ENCODE results near the gene DEF6. TPM values are rescaled to one million over a fixed set of nuclear protein-coding genes. Genes with fewer than 3 reads are reported as not detected.
"Not testable (repeated sequence)": the region's sequence is repeated elsewhere in the genome, so short reads cannot be mapped to it uniquely, and the experiment has no call there.

The DEF6 gene
- total RNA-seq, 2 donors from 2014 or later = 82.3 to 105 TPM

DNA sequence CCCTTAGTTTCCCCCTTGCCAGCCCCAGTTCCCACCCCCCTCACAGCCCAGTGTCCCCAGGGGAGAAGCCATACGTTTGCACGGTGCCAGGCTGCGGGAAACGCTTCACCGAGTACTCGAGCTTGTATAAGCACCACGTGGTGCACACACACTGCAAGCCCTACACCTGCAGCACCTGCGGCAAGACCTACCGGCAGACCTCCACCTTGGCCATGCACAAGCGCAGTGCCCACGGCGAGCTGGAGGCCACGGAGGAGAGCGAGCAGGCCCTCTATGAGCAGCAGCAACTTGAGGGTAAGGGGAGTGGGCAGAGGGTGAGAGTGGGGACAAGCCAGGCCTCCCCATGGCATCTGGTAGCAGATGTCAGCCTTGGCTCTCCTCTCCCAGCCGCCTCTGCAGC, 5.1 kb upstream of the DEF6 start:
- Mint-ChIP-seq H3K36me3 (peaks cover 5% of the 10 kb centered on the region), H3K4me1 (ENCODE audit: low read depth in 2 of 2) (peaks cover 2 to 3% of the 10 kb centered on the region in 2 donors), H3K4me3 (no peak overlapping the region), H3K27me3 (no peaks in the 10 kb centered on the region), H3K27ac (no peak overlapping the region), H3K9me3 (no peaks in the 10 kb centered on the region)
- DNase-seq (ENCODE audit: low spot score) = no peak
- ATAC-seq = no peak

- Mint-ChIP-seq H3K36me3 (peaks cover 5% of the 10 kb centered on the region), H3K4me3 (no peak overlapping the region), H3K4me1 (ENCODE audit: low read depth in 2 of 2) (peaks cover 4 to 7% of the 10 kb centered on the region in 2 donors), H3K27me3 (no peaks in the 10 kb centered on the region), H3K27ac (no peak overlapping the region), H3K9me3 (no peaks in the 10 kb centered on the region)
- no peak for ATAC-seq
- DNase-seq (ENCODE audit: low spot score) = no peak
Observed at GRCh38 chr6:35293681-35294080, 3.9 kb upstream of the DEF6 start.

GRCh38 chr6:35294308-35294945, 3.2 kb upstream of the DEF6 start:
- H3K4me1 Mint-ChIP-seq (ENCODE audit: low read depth in 2 of 2) = peaks cover 11 to 14% of the 10 kb centered on the region in 2 donors
- H3K36me3 Mint-ChIP-seq = peaks cover 8% of the 10 kb centered on the region
- no peak for DNase-seq (ENCODE audit: low spot score)
- H3K4me3 Mint-ChIP-seq = no peak overlapping the region
- no peak overlapping the region for H3K27ac Mint-ChIP-seq
- no peak for ATAC-seq
- H3K27me3 Mint-ChIP-seq = no peaks in the 10 kb centered on the region
- H3K9me3 Mint-ChIP-seq = no peaks in the 10 kb centered on the region

DNA sequence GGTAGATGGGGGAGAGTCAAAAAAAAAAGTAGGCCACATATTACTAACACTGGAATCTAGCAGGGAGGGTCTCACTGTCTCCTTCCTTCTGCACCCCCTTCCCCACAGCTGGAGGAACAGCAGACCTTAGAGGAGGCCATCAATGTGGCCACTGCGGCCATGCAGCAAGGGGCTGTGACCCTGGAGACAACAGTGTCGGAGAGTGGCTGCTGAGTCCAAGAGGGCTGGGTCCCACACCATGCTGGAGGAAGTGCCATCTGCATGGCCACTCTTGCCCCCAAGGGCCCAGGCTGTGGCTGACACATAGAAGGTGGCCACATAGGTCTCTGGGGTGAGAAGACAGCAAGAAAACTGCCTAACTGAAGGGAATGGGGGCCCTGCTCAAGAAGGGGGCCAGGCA, 2.6 kb upstream of the DEF6 start:
- Mint-ChIP-seq H3K27me3 (no peaks in the 10 kb centered on the region), H3K27ac (no peak overlapping the region), H3K9me3 (no peaks in the 10 kb centered on the region), H3K36me3 (peaks cover 11% of the 10 kb centered on the region), H3K4me1 (ENCODE audit: low read depth in 2 of 2) (peaks cover 16 to 20% of the 10 kb centered on the region in 2 donors), H3K4me3 (no peak overlapping the region)
- DNase-seq (ENCODE audit: low spot score) (no peak), ATAC-seq (no peak)

- Mint-ChIP-seq H3K27me3 (no peaks in the 10 kb centered on the region), H3K36me3 (peaks cover 11% of the 10 kb centered on the region), H3K27ac (no peak overlapping the region), H3K4me1 (ENCODE audit: low read depth in 2 of 2) (peaks cover 23 to 27% of the 10 kb centered on the region in 2 donors), H3K9me3 (no peaks in the 10 kb centered on the region), H3K4me3 (no peak overlapping the region)
- ATAC-seq (no peak), DNase-seq (ENCODE audit: low spot score) (no peak)
Observed at GRCh38 chr6:35295521-35296315, 1.9 kb upstream of the DEF6 start.

DNA sequence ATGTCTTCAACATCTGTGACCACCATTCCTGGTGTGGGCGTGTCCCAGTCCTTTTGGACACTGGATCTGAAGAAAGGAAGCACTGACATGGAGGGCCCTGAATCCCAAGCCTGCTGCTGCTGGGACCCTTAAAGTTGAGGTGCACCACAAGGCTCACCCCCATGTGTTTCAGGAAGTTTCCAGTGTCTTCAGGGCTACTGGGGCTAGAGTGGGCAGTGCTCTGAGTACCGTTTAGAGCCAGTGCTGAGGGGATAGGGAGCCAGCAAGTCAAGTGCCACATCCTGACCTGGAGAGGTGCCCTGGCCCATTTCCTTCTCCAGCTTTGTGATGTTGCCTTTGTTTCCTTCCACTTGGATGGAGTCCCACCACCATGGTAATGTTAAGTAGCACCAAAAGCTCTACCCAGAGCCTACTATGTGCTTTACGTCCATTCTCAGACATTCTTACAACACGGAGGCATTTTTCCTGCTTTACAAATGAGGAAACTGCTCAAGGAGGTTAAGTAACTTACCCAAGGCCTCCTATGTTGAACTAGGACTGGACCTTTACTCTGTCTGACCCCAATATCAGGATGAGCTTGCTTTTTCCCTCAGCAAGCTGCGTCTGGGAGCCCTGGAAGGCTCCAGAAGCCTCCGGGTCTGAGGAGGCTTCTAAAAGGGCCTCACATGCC, 552 bp upstream of the DEF6 start:
- H3K27ac Mint-ChIP-seq = peak overlapping the region; percentile 89 to 91
- no peaks in the 10 kb centered on the region for H3K9me3 Mint-ChIP-seq
- ATAC-seq = no peak
- peaks cover 28 to 29% of the 10 kb centered on the region in 2 donors for H3K4me1 Mint-ChIP-seq (ENCODE audit: low read depth in 2 of 2)
- H3K27me3 Mint-ChIP-seq = no peaks in the 10 kb centered on the region
- H3K36me3 Mint-ChIP-seq = peaks cover 11% of the 10 kb centered on the region
- DNase-seq (ENCODE audit: low spot score) = no peak
- peak overlapping the region; percentile 93 for H3K4me3 Mint-ChIP-seq

DNA sequence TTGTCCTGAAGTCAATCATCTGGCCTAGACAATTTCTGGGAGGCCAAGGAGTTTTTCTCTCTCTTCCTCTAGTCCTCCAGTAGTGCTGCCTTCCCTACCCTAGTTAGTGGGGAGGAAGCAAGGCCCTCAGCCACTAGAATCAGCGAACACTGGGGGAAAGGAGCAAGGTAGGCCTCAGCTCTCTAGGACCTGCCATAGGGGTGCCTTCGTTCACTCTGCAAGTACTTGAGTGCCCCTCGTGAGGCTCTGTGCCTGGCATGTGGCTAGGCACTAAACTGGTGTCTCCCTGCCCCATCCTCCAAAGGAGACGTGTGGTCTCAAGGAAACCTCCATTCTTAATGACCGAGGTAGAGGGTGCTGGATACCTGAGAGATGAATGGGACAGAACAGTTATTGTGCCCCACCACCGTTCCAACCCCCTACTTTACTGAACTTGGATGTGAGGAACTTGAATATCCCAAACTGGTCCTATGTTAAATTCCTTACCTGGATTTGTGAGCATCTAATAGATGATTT, 1.1 kb downstream of the DEF6 start:
- Mint-ChIP-seq H3K4me1 (ENCODE audit: low read depth in 2 of 2) (peaks cover 44% of the 10 kb centered on the region in 2 donors), H3K4me3 (peak overlapping the region; percentile 93), H3K27ac (peak overlapping the region; percentile 89 to 91), H3K9me3 (no peaks in the 10 kb centered on the region), H3K27me3 (no peaks in the 10 kb centered on the region), H3K36me3 (peaks cover 17% of the 10 kb centered on the region)
- DNase-seq (ENCODE audit: low spot score) (no peak), ATAC-seq (no peak)

- Mint-ChIP-seq H3K4me3 (peak overlapping the region; percentile 93), H3K27ac (peak overlapping the region; percentile 89 to 91), H3K36me3 (peaks cover 19% of the 10 kb centered on the region), H3K9me3 (no peaks in the 10 kb centered on the region), H3K27me3 (no peaks in the 10 kb centered on the region), H3K4me1 (ENCODE audit: low read depth in 2 of 2) (peaks cover 53% of the 10 kb centered on the region in 2 donors)
- ATAC-seq (no peak), DNase-seq (ENCODE audit: low spot score) (no peak)
Observed at GRCh38 chr6:35299674-35300073, 2.1 kb downstream of the DEF6 start.

DNA sequence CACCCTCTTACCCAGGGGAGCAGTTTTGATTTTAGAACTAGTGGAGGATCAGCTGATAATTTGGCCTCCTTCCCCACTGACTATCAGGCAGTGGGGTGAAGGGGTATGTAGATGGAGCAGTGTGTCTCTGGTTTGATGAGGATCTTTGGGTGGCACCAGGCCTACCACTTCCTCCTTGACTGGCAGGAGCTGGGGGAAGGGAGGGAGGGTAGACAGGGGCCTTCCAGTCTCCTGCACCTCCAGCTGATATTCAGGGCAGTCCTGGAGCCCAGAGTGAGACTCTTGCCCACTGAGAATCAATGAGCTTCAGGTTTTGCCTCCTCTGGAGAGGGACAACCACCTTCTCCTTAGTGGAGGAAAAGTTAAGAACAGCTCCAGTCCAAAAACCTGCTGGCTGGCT, 3.2 kb downstream of the DEF6 start:
- H3K9me3 Mint-ChIP-seq = no peaks in the 10 kb centered on the region
- peak overlapping the region; percentile 89 to 91 for H3K27ac Mint-ChIP-seq
- peaks cover 19% of the 10 kb centered on the region for H3K36me3 Mint-ChIP-seq
- DNase-seq (ENCODE audit: low spot score) = no peak
- ATAC-seq = no peak
- H3K4me3 Mint-ChIP-seq = peak overlapping the region; percentile 93
- H3K27me3 Mint-ChIP-seq = no peaks in the 10 kb centered on the region
- H3K4me1 Mint-ChIP-seq (ENCODE audit: low read depth in 2 of 2) = peaks cover 53% of the 10 kb centered on the region in 2 donors

DNA sequence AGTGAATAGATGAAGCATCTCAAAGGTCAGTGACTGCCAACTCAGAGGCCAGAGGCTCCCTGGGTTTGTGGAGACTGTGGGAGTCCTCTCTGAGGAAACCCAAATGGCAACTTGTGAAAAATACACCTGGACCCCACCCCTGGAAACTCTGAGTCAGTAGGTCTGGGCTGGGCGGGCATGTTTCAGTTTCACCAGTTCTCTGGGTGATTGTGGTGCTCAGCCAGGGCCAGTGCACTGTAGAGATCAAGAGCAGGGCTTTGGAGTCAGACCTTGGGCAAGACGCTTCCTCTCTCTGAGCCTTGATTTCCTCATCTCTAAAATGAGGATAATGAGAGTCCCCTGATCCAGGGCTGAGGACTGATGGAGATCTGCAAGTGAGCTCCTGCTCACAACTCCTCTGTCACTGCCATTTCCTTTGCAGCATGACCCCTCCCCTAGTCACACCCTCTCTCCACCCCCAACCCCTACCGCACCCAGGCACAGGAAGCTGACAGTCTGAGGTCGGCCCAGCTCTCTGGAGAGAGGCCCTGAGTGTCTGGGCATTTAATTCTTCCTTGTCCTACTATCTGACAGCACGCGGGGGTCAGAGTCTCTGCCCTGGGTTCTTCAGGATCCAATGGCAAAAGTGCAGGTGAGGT, 5.1 kb downstream of the DEF6 start:
- DNase-seq (ENCODE audit: low spot score) (peak; percentile 89), ATAC-seq (peak; percentile 94)
- Mint-ChIP-seq H3K27ac (peak overlapping the region; percentile 89 to 91), H3K9me3 (no peaks in the 10 kb centered on the region), H3K27me3 (no peaks in the 10 kb centered on the region), H3K36me3 (peaks cover 19% of the 10 kb centered on the region), H3K4me3 (peak overlapping the region; percentile 91), H3K4me1 (ENCODE audit: low read depth in 2 of 2) (peaks cover 56 to 61% of the 10 kb centered on the region in 2 donors)

DNA sequence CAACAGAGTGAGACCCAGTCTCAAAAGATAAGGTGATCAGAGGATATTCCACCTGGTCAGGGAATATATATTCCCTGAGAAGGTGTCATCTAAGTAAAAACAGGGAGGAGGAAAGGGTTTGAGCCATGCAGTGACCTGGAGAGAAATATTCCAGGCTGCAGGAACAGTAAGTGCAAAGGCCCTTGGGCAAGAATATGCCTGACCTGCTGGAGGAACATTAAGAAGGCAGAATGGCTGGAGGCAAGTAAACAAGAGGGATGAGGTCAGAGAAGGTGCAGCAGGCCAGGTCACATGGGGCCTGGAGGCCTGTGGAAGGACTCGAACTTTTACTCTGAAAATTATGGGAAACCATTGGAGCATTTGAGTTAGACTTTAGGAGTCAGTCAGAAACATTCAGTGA, 6.7 kb downstream of the DEF6 start:
- H3K4me1 Mint-ChIP-seq (ENCODE audit: low read depth in 2 of 2) = peaks cover 57 to 63% of the 10 kb centered on the region in 2 donors
- ATAC-seq (no peak), DNase-seq (ENCODE audit: low spot score) (no peak)
- peak overlapping the region; percentile 89 to 91 for H3K27ac Mint-ChIP-seq
- no peaks in the 10 kb centered on the region for H3K9me3 Mint-ChIP-seq
- H3K4me3 Mint-ChIP-seq = peak overlapping the region; percentile 91
- peaks cover 18% of the 10 kb centered on the region for H3K36me3 Mint-ChIP-seq
- H3K27me3 Mint-ChIP-seq = no peaks in the 10 kb centered on the region

- DNase-seq (ENCODE audit: low spot score) (no peak), ATAC-seq (no peak)
- Mint-ChIP-seq H3K4me1 (ENCODE audit: low read depth in 2 of 2) (peaks cover 57 to 65% of the 10 kb centered on the region in 2 donors), H3K27me3 (no peaks in the 10 kb centered on the region), H3K4me3 (no peak overlapping the region), H3K27ac (no peak overlapping the region), H3K9me3 (no peaks in the 10 kb centered on the region), H3K36me3 (peaks cover 13% of the 10 kb centered on the region)
Observed at GRCh38 chr6:35305117-35305516, 7.5 kb downstream of the DEF6 start.

DNA sequence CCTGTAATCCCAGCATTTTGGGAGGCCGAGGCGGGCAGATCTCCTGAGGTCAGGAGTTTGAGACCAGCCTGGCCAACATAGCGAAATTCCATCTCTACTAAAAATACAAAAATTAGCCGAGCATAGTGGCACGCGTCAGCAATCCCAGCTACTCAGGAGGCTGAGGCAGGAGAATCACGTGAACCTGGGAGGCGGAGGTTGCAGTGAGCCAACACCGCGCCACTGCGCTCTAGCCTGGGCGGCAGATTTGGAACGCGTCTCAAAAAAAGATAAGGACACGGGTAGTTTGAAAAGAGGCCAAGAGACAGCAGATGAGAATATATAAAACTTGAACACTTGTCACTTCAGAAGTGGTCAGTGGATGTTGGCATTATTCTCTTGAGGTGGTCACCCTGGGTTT, 9.5 kb downstream of the DEF6 start:
- Mint-ChIP-seq H3K4me1 (ENCODE audit: low read depth in 2 of 2) (peaks cover 67 to 72% of the 10 kb centered on the region in 2 donors), H3K27ac (peak overlapping the region; percentile 50 to 69), H3K36me3 (peaks cover 13% of the 10 kb centered on the region)
- H3K27me3 Mint-ChIP-seq; ATAC-seq; H3K9me3 Mint-ChIP-seq; H3K4me3 Mint-ChIP-seq; DNase-seq (ENCODE audit: low spot score): not testable (repeated sequence)

Measured in natural killer cell treated with Interleukin-12 subunit alpha and Interleukin-12 subunit beta and Interleukin-15 and Interleukin-18, amount 100 ng/mL, for 72 hours (primary cell).